Measurements from ENCODE around the gene TXNDC17.
A peak's percentile ranks its signal among the peaks of the same experiment; 100 is the strongest.
"Not testable (repeated sequence)": the region's sequence is repeated elsewhere in the genome, so short reads cannot be mapped to it uniquely, and the experiment has no call there.

TXNDC17 gene

DNA sequence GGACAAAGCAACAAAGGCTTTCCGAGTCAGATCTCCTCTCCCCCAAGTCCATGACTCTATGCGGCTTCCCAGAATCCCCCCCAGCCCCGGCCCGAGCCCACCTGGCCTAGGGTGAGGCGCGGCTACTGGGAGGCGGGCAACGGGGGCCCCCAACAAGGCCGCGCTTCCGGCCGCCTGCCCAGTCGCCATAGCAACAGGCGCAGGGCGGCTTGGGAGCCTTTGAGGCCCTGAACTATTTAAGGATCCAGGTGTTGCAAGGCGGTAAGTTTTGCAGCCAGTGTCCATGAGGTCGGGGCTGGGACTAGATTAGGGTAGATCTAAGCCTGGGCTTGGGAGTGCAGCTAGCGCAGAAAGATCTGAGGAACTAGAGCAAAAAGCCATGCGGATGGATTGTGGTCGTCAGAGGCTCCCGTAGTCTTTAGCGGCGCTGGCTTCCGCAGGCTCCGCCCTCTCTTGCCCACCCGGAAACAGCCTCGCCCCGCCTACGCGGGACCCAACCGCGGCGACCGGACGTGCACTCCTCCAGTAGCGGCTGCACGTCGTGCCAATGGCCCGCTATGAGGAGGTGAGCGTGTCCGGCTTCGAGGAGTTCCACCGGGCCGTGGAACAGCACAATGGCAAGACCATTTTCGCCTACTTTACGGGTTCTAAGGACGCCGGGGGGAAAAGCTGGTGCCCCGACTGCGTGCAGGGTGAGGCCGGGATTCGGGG, at the start of gene TXNDC17, which contains the start of gene KIAA0753:
Gene TXNDC17 (plus strand): TSS at position 525 of the 711 bp plus-strand sequence. CDS start 23 bp downstream, at position 548.
Gene KIAA0753 (minus strand): TSS at position 176 of the 711 bp plus-strand sequence. CDS start 5,608 bp downstream, outside the sequence.
- DNase-seq (ENCODE audit: low spot score) = peak; percentile 86

DNA sequence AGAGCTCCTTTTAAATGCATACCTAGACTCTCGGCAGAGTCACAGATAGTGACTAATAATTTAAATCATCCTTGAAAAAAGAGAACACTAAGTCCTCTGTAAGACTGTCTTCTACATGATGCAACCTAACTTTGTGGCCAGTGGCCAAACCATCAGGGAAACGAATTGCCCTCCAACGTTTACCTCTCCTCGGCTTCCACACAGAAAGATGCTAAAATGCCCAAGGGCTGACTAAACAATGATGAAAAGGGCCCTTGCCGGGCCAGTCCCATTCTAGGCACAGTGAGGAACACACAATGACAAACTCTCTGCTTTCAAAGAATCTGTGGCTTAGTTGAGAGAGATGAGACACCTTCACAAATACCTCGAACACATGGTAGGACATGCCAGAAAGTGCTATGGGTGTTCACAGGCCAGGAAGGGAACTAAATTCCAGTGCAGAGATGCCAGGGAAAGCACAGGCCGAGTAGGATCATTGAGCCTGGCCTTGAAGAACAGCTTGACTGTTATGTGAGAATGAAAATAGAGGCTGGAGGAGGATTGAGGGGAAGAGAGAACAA, 49.2 kb upstream of the TXNDC17 start:
- no peak for DNase-seq (ENCODE audit: low spot score)

DNA sequence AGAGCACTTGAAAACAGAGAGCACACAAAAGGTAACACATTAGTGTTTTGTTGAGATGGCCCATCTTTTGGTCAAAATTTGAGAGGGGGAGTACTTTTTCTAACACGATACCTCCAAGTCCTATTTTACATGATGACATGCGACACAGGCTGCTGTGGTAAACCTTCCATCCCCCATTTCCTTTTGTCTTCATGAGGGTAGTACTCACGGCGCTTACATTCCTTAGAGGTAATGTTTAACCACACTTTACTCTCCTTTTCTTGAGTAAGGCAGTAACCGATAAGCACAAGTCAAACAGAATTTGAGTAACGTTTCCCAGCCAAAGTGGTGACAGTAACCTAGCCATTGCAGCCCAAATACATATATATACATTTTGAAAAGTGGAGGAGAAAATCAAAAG, 48.7 kb upstream of the TXNDC17 start:
- DNase-seq (ENCODE audit: low spot score) = no peak

DNA sequence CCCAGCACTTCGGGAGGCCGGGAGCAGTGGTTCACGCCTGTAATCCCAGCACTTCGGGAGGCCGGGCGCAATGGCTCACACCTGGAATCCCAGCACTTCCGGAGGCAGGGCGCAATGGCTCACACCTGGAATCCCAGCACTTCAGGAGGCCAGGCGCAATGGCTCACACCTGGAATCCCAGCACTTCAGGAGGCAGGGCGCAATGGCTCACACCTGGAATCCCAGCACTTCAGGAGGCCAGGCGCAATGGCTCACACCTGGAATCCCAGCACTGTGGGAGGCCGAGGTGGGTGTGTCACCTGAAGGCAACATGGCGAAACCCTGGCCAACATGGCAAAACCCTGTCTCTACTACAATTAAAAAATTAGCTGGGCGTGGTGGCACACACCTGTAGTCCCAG, 47.5 kb upstream of the TXNDC17 start:
- not testable (repeated sequence) for DNase-seq (ENCODE audit: low spot score)

DNA sequence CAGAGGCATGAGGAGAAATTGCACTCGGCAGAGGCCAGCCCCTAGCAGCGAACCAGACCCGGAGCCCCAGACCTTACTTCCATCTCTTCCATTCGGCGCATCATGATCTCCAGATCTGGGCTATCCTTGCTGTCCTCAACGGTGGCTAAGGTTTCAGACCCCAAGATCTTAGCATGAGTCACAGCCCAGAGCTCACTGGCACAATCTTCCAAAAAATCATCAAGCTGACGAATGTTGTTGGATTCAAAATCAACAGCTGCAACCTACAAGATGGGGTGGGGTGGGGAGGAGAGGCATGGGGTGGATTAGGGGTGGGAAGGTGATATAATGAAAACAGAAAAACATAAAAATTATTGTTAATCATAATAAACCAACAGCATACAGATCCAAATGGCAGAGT, 44.8 kb upstream of the TXNDC17 start:
- DNase-seq (ENCODE audit: low spot score) = no peak

DNA sequence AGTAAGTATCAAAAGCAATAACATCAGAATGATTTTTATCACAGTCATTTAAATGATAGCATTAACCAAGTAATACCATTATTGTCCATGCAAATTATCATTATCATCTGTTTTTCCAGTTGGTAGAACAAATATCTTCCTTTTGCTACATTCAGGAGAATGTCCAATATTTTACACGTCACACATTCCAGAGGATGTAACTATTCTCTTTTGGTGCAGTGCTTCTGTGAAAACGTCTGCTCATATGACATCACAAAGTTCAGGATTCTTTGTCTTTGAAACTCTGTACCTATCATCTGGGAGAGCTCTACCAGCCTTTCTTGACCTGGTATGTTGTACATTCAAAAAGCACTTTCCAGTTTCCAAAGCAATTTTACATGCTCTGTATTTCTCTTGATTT, 44.3 kb upstream of the TXNDC17 start:
- no peak for DNase-seq (ENCODE audit: low spot score)

DNA sequence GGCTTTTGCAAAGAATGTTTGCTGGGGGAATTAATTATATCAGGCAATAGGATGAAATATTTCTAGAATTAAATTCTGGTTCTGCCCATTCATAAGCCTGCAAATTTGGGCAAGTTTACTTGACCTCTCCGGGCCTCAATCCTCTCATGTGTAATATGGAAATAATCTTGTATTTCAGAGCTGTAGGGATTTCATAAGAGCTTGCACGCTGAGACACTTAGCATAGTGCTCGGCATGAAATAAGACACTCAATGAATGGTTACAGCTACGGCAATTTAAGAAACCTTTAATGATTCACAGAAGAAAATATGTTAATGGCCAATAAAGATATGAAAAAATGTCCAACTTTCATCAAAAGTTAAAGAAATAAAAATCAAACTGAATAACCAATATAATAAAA, 43.9 kb upstream of the TXNDC17 start:
- DNase-seq (ENCODE audit: low spot score) = no peak

DNA sequence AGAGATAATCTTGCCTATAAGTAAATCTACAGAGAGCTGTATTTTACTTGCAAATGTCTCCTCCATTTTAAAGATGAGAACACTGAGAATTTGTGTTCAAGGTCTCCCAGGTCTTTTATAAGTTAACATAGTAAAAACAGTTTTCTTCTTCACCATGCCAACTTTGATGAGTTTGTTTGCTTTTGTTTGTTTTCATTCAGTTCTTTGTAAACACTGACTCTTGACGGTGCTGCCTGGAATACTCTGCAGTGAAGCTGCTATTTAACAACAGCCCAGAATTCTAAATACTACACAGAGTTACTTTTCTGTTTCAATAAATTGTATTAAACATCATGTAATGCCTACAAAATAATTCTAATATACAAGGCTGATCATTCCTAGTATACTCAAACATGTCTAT, 43.1 kb upstream of the TXNDC17 start:
- no peak for DNase-seq (ENCODE audit: low spot score)

DNA sequence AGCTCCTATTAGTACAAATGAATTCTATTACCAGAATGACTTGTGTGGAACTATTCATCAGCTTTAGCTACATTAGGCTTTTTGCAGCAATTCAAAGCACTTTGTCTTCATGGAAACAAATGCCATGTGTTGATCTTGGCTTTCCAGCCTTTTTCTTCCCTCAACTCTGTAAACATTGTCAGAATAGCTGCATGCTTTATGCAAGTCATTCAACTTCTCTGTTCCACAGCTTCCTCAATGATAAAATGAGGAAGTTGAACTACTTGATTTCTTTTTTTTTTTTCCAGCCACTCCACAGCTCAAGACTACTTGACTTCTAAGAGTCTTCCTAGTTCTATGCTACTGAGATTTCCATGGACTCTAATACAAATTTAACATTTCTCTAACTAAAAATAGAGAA, 41.5 kb upstream of the TXNDC17 start:
- DNase-seq (ENCODE audit: low spot score) = peak; percentile 76

DNA sequence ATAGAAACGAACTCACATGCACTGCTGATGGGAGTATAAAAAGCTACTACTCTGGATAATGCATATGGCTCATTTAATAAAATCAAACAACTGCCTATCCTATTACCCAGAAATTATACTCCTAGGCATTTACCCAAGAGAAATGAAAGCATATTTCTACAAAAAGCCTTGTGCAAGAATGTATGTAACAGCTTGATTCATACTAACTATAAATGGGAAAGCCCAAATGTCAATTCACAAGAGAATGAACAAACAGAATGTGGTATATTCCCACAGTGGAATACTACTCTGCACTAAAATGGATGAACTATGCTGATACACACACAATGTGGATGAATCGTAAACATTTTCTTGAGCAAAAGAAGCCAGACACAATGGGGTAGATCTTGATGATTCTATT, 38.7 kb upstream of the TXNDC17 start:
- DNase-seq (ENCODE audit: low spot score) = no peak

DNA sequence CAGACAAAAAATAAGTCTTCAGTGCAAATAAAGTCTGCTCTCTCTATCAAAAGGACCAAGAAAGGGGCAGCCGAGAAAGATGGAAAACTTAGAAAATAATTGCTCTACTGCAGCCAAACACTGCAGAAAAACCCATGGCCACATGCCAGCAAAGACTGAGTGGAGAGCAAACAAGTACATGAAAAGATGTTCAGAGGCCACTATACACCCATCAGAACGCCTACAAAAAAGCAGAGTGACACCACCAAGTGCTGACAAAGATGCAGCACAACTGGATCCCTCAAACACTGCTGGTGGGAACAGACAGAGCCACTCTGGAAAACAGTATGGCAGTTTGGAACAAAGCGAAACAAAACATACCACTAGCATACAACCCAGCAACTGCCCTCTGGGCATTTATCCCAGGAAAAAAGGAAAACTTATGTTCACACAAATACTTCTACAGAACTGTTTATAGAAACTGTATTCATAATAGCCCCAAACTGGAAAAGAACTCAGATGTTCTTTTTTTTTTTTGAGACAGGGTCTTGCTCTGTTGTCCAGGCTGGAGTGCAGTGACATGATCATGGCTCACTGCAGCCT, 37.0 kb upstream of the TXNDC17 start:
- DNase-seq (ENCODE audit: low spot score) = peak; percentile 5

DNA sequence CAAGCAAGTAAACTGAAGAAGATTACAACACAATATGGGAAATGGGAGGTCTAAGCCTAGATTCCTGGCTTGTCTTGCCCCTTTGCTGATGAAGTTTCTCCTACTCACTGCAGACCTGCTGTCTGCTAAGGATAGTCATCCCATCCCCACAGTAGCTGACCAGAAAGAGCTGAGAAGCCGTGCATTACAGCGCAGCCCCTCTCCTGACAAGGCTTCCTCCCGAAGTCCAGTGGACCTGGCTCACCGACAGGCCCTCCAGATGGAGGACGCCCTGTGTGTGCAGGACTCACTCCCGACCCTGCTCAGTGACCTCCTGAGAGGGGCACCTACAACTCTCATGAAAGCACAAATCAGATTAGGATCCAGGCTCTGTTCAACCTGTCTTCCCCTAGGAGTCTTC, 35.7 kb upstream of the TXNDC17 start:
- no peak for DNase-seq (ENCODE audit: low spot score)

DNA sequence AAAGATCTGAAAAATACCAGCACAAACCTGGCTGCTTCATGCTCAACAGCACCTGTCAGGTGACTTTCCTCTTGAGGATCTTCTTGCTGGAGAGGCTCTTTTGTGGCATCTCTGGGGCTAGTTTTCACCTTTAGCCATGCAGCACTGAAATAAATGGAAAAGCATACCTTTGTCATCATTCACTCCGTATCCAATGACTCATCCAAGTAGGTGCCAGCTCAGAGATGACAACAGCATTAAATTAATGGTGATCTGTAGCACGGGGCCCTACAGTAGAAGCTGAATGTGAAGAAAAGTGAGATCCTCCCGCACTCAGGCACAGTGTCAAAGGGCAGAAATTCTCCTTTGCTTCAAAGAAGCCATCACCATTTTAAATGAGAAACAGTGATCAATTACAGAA, 32.5 kb upstream of the TXNDC17 start:
- DNase-seq (ENCODE audit: low spot score) = no peak

DNA sequence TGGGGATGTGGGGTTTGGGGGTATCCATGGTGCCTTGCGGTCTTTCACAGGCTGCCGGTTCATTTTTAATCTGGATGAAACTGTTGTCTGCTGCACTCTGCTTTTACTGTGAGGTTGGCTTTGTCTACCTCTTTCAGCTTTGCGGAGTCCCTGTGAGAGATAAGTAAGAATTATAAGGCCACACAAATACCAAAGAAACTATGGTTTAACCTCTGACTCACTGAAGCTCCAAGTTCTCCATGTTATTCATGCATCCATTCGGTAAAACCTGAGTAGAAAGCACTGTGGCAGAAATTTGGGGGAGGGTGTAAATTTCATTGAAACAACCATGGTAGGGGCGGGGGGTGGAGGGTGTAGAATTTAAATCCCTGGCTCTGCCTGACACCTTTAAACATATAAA, 30.8 kb upstream of the TXNDC17 start:
- no peak for DNase-seq (ENCODE audit: low spot score)

DNA sequence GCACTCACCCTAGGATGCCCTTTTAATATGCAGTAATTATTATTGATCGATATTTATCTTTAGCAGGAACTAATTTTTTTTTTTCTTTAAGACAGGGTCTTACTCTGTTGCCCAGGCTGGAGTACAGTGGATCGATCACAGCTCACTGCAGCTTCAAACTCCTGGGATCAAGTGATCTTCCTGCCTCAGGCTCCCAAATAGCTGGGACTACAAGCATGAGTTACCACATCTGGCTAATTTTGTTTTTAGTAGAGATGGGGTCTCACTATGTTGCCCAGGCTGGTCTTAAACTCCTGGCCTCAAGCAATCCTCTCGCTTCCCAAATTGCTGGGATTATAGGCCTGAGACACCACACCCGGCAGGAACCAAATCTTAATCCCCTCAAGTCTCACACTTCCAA, 29.6 kb upstream of the TXNDC17 start:
- no peak for DNase-seq (ENCODE audit: low spot score)

DNA sequence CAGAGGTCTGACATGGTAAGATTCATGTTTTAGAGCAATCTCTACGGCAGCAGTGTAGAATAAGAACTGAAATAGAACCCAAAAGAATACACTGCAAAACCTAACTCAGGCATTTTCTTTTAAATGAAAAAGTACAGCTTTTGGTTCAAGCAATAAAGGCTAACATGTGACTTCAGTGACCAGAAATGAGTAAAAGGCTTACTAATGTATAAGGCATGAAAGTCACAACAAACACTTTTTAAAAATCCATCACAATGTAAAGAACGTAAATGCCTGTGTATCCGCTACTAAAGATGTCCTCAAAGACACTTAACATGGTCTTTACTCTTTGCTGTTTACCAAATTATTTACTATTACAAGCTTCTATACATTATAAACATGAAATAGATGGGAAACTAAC, 16.9 kb upstream of the TXNDC17 start:
- no peak for DNase-seq (ENCODE audit: low spot score)

DNA sequence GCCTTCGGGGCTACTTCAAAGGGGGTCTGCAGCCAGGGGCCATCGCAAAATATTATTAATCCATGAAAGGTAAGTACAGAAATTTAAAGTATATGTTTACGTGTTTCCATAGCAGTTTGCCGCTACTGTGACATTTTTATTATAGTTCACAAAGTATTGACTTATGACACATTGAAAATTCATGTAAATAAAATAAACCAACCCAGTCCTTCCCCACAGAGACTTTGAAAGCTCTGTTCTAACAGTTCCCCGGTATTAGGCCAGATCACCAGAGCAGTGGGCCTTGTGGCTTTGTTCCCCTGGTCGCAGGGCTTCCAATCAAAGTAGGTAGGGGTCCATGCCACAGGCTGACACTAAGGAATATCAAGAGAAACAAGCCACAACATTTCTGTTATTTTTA, 14.2 kb upstream of the TXNDC17 start:
- DNase-seq (ENCODE audit: low spot score) = no peak

DNA sequence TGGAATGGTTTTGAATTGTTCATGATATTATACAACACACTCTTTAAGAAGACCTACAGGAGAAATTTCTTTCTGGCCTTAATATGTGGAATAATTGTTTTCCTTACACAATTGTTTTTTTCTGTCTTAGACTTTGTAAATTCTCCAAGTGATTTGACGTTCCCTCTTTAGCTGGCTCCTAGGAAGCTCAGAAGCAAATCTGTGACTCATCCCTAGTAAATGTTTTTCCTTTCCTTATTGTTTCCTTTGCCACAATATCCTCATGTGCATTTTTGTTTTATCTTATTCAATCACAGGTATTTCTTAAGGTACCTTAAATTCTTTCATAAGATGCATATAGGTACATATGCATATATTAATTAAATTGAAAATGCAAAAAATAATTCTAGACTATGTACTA, 13.8 kb upstream of the TXNDC17 start:
- no peak for DNase-seq (ENCODE audit: low spot score)

DNA sequence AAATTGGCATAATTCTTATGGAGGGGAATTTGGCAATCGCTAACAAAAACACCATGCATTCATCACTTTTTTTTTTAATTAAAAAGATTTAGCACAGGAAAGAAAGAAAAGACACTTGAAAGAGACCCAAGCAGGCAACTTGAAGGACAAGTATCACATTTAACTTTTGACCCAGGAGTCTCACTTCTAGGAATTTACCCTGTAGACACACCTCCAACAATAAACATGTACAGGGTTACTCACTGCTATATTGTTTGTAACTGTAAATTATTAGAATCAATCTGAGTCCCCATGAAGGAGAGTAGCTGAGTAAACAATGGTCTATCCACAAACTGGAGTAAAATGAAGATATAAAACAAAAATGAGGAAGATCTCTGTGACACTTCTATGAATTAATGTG, 10.5 kb upstream of the TXNDC17 start:
- no peak for DNase-seq (ENCODE audit: low spot score)

DNA sequence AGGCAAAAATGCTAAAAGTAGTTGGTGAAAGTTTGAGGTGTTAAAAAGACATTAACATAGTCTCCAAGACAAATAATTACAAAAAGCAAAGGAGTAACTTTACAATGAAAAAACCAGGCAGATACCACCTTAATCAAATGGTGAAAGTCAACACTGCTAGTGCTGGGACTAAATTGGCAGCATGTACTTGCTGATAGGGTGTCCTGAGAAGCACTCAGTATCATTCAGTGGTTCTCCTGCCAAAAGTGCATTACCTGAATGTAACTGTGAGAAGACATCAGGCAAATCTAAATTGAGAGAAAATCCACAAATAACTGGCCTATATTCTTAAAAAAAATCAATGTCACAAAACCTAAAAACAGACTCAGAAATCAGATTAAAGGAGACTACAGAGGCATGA, 8.3 kb upstream of the TXNDC17 start:
- DNase-seq (ENCODE audit: low spot score) = no peak

DNA sequence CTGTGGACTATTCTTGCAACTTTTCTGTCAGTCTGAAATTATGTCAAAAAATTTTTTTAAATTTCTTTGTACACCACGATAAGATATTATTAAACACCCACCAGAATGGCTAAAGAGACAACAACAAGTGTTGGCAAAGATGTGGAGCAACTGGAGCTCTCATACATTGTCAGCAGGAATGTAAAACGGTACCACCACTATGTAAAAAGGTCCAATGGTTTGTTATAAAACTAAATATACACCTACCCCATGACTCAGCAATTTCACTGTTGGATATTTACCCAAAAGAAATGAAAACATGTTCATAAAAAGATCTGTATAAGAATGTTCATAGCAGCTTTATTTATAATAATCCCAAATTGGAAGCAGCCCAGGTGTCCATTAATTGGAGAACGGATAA, 7.6 kb upstream of the TXNDC17 start:
- no peak for DNase-seq (ENCODE audit: low spot score)

DNA sequence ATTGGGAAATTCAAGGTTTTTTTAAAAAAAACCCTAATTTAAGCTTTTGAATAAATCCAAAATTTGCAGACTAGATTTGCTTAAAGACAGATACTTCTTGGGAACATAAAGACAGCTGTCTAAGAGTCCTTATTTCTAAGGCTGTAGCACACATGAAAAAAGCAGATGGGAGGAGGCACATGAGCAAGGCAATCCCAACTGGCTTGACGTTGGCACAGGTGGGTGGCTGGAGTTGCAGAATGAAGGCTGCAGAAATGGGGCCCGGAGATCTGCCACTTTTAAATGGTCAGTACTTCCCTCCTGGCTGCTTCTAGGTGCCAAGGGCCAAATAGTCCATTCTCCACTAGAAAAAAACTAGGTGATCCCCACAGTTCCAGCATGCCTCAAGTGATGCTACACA, 4.8 kb upstream of the TXNDC17 start:
- DNase-seq (ENCODE audit: low spot score) = no peak

DNA sequence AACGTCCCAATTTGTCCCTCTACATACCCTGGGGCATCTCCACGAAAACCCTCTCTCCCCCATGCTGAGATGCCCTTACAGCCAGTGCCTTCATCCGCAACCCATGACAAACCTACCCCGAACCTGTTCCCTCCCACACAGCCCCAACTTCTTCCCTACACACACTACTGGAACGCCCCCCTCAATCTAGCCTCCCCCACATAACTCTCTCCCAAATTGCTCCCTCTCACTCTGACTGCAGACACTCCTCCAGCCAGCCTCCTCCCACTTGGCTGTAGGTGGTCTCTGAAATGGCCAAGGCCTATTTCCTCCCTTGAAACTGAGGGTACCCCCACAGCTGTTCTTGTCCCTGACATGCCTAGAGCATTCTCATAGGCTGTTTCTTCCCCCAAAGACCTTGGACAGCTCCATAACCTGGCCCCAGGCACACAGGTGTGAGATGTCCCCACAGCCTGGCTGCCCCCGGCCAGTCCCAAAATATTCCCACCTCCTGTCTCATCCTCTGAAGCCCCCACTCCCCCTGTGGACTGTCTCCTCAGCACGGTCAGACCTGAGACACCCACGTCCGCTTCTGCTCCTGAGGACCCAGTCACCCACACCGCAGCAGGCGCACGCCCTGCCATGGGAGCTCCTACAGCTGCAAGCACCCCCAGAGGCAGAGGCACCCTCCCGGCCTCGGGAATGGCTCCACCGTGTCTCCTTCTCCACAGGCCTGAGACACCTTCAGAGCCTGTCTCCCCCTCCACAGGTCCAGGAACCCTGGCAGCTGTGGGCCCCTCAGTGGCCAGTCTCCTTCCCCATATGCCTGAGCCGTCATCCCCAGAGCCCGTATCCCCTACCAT, 4.0 kb upstream of the TXNDC17 start:
- no peak for DNase-seq (ENCODE audit: low spot score)

All from globus pallidus (tissue), 1 donor.